ENCODE data around the gene SUFU.
"Not testable (repeated sequence)": the region's sequence is repeated elsewhere in the genome, so short reads cannot be mapped to it uniquely, and the experiment has no call there.

The SUFU gene

DNA sequence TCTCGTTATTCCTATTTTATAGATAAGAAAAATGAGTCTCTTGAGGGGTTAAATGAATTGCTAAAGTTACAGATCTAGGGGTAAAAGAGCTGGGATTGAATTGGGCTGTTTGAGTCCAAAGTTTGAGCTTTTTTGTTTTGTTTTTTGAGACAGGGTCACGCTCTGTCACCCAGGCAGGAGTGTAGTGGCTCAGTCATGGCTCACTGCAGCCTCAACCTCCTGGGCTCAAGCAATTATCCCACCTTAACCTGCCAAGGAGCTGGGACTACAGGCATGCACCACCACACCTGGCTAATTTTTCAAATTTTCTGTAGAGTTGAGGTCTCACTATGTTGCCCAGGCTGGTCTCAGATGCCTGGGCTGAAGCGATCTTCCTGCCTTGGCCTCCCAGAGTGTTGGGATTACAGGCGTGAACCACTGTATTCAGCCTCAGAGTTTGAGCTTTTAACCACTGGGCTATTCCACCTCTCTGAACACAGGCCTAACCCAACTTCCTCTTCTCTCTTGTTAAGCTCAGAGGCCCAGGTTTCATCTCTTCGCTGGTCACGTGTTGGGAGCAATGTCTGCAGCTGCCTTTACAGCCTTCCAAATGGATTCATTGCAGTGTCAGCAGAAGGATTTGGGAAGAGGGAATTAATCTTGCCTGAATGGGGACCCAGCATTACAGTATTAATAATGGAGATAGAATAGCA is 8.0 kb downstream of the SUFU start:
- no peak for FAIRE-seq
- no peak for DNase-seq (ENCODE audit: insufficient read length, low spot score)

DNA sequence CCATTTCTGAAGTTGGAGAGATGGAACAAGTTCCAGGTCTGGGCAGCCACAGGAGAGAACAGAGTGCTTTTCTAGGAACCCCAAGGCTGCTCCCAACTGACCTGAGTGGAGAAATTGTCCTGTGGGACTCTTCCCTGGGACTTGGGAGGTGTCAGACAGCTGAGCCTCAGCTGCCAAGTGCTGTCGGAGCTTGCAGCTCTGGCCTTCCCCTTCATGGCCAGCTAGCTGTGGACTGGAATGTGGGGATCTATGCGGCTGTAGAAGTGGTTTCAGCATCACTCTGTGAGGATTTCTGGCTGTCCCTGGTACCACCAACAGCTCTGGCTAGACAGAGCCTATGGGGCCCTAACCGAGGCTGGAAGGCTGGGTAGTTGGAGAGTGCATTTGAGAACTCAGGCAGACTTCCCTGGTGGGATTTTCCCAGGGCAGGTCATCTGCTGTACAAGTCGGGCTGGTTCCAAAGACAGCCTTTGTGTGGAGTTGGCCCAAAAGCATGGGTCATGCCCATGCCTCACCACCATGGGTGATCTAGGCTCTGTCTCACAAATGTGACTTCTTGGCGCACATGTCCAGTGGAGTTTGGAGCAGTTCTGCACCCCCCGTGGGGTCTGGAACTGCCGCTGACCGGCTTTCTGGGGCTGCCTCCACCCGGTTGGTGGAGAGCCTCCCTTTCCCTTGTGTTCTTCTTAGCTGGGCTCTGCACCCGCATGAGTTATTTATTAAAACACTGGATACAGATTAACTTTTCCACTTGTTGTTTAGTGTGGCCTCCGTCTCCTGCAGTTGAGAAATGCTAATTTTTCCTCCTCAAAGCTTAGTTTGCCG is 10.9 kb downstream of the SUFU start:
- FAIRE-seq (peak; percentile 28), DNase-seq (ENCODE audit: insufficient read length, low spot score) (no peak)

DNA sequence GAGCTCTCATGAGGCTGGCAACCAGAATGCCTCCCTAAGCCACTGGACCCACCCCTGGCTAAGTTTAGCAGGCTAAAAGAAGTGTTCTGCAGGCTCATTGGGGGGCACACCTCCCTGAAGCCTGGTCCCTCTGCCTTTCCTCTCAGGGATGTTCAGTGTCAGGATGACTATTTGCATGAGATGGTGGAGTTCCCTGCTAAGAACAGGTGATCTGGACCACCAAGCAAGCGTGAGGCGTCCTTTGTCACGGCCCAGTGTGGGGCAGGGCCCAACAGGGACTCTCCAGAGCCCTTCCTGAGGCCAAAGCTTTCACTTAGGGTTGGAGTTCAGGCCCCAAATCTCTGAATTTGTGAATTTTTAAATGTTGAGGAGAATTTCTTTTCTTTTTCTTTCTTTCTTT is 12.0 kb downstream of the SUFU start:
- DNase-seq (ENCODE audit: insufficient read length, low spot score) (no peak), FAIRE-seq (no peak)

DNA sequence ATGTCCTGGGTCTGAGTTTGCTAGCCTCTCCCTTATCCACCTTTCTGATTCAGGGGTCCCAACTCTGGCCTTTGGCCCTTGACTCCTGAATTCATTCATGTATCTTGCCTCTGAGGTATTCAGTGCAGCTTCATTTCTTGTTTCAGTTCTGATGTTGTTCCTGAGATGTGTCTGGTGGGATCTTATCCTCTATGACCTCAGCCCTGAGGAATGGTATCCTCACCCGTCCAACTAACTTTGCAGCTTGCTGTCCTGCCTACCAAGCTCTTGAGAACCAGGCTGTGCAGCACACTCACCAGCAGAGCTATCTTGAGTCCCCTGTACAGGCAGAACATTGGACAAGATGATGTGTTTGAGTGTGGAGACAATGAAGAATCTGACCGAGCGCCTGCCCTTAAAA is 13.8 kb downstream of the SUFU start:
- no peak for FAIRE-seq

DNA sequence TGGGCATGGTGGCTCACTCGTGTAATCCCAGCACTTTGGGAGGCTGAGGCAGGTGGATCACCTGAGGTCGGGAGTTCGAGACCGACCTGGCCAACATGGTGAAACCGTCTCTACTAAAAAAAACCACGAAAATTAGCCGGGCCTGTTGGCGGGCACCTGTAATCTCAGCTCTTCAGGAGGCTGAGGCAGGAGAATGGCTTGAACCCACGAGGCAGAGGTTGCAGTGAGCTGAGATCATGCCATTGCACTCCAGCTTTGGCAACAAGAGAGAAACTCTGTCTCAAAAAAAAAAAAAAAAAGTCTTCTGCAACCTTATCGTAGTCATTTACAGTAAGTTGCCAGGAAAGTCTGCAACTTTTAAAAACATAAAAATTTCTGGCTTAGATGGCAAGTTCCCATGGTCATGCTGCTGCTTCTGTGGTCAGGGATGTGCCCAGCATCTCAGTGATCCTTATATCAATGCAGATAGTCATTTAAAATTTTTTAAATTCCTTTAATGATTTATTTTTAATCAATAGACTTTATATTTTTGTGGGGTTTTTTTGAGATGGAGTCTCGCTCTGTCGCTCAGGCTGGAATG is 15.6 kb downstream of the SUFU start:
- no peak for FAIRE-seq
- DNase-seq (ENCODE audit: insufficient read length, low spot score): no peak

More for the DNA sequence above, 13.8 kb downstream of the SUFU start:
- DNase-seq (ENCODE audit: insufficient read length, low spot score): no peak

DNA sequence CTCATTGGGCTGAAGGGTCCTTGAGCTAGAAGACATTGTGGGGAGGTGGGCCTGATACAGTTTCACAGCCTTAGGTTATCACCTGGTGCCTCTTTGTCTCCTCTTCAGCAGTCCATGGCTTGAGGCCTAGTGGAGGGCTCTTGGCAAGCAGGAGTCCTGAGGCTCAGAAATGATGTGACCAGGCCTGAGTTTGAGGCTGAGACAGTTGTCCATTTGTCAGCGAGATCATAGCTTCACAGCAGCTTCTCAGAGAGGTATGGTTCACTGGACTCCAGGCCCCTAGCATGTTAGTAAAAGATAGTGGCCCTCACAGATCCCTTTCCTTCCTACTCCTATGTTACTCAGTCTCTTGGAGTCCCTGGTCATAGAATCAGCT is 19.1 kb downstream of the SUFU start:
- FAIRE-seq (no peak), DNase-seq (ENCODE audit: insufficient read length, low spot score) (no peak)

DNA sequence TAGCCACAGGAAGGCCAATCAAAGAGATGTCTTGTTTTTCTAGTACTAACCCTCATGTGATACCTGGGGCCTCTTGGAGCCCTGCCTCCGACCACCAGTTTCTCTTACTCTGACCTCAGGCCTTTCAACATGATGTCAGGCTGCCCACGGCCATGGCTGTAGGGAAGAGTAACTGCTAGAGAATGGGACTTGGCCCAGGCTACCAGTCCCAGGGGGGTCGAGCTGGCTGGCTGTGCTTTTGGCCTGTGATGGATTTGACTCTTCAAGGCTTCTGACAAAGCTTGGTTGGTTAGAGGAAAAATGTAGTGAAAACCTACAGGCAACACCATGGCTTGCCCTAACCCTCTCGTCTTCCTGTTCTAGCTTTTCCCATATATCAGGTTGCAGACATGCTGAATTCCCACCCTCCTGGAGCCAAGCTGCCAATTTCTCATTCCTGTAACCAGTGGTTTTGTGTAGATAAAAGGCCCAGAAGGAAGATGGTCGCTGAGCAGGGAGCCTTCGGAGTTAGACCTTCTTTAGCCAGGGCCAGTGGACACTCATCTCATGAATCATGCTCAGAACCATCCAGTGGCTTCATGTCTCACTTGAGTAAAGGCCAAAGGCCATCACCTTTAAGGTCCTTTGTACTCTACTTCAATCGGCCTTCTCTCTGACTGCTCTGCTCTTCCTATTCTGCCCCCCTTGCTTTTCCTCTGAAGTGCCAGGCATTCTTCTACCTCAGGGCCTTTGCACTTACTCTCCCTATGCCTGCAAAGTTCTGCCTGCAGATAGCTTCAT is 19.7 kb downstream of the SUFU start:
- FAIRE-seq (no peak), DNase-seq (ENCODE audit: insufficient read length, low spot score) (no peak)

DNA sequence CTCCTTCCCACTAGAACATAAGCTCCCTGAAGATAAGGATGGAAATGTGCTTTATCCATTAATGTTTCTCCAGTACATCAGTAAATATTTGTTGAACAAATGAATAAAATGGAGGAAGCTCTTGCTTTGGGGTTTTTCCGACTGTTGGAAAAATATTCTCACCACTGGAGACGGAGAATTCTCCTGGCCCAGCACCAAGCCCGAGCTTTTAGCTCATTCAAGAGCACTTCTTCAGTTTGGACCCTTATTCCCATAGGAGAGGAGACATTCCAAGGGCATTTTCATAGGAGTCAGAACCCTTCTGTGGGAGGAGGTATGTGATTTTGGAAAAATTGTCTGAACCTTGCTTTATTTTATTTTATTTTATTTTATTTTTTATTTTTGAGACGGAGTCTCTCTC is 21.0 kb downstream of the SUFU start:
- DNase-seq (ENCODE audit: insufficient read length, low spot score) (no peak), FAIRE-seq (no peak)

DNA sequence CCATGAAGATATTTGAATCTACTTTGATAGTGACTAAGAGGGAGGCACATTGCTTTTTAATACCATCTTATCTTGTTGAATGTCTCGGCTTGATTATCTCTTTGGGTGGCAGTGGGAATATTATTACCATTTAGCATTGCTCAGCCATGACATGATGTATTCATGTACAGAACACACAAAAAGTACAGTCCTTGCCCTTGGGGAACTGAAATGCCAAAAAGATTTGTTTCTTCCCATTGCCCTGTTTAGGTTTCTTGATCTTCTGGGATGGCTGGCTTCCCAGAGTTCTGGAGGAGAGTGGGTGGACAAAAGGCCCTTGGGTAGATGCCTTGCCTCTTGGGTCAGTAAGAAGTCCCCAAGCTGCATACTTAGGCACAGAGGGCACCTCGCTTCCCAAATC is 23.8 kb downstream of the SUFU start:
- no peak for FAIRE-seq
- no peak for DNase-seq (ENCODE audit: insufficient read length, low spot score)

DNA sequence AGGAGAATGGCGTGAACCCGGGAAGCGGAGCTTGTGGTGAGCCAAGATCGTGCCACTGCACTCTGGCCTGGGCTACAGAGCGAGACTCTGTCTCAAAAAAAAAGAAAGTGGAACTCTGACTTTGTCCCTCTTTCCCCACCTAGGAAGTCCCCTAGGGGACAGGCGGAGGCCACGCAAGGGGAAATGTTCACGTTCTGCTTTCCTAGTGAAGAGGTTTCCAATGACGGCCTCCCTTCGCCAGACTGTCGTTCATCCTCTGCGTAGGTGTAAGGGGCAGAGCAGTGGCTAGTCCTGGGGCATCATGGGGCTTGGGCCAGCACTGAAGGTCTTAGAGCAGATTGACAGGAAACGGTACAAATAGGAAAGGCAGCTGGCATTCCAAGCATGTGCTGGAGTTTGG is 30.6 kb downstream of the SUFU start:
- FAIRE-seq: no peak
- no peak for DNase-seq (ENCODE audit: insufficient read length, low spot score)

DNA sequence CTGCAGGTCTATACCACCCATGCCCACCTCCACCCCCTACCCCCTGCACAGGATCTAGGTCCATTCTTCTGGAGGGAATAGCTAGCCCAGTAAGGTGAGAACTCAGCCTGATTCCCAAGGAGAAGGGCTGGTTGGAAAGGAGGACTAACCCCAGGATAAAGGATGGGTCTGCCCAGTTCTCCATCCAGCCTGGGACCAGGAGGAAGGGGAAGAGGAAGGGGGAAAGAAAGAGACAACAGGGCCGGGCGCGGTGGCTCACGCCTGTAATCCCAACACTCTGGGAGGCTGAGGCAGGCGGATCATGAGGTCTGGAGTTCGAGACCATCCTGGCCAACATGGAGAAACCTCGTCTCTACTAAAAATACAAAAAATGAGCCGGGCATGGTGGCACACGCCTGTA is 31.2 kb downstream of the SUFU start:
- DNase-seq (ENCODE audit: insufficient read length, low spot score); FAIRE-seq: not testable (repeated sequence)

DNA sequence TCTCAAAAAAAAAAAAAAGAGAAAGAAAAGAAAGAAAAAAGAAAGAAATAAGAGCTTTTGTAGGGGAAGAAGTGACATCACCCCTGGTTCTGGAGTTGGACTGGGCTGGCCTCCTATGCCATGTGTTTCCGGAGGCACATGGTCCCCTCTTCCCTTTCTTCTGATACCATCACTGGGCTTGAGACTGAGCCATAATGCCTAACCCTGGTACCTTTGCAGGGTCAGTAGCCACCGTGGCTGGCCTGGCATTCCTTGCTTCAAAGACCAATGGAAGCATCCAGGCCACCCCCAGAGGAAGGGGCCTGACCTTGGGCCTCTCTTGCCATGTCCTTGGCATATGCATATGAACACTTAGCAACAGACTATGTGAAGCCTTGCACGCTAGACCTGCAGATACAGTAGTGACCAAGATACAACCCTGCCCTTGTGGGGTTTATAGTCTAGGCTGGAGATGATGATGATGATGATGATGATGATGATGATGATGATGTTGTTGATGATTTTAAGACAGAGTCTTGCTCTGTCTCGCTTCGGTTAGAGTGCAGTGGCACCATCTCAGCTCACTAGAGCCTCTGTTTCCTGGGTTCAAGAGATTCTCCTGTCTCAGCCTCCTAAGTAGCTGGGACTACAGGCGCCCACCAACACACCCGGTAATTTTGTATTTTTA is 31.8 kb downstream of the SUFU start:
- no peak for DNase-seq (ENCODE audit: insufficient read length, low spot score)
- no peak for FAIRE-seq

DNA sequence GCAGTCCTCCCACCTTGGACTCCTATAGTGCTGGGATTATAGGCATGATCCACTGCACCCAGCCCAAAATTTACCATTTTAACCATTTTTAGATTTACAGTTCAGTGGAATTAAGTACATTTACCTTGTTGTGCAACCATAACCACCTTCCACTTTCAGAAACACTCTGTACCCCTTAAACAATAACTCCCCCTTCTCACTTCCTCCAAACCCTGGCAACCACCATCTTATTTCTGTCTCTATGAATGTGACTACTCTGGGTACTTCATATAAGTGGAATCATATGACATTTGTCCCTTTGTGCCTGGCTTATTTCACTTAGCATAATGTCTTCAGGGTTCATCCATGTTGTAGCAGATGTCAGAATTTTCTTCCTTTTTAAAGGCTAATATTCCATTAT is 33.6 kb downstream of the SUFU start:
- no peak for FAIRE-seq

DNA sequence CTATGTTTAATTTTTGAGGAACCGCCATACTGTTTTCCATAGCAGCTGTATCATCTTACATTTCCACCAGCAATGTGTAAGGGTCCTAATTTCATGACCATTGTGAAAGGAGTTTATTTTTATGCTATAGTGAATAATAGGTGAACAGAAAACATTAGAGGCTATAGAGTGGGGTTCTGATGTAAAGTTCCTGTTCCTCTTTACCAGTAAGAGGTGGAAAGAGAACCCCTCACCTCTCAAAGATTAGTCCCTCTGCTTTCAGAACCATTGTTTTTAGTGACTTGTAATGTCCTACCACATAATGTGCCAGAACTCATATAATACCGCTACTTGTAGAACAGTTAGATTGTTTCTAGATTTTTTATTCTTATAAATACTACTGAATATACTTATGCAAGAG is 34.2 kb downstream of the SUFU start:
- DNase-seq (ENCODE audit: insufficient read length, low spot score): no peak
- FAIRE-seq: no peak

More for the DNA sequence above, 33.6 kb downstream of the SUFU start:
- no peak for DNase-seq (ENCODE audit: insufficient read length, low spot score)

DNA sequence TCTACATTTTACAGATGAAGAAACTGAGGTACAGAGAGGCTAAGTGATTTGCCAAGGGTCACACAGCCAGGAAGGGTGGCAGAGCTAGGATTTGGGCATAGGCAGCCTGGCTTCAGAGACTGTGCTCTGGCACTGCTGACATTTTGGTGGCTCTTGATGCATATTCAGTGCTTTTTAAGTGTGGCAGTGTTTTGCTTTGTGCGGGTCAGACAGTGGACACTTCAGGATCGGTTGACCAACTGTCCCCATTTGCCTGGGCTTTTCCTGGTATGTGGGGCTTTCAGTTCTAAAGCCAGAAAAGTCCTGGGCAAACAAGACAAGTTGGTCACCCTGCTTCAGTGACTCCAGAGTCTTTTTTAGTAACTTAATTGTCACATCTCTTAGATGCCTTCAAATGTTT is 35.0 kb downstream of the SUFU start:
- no peak for DNase-seq (ENCODE audit: insufficient read length, low spot score)

DNA sequence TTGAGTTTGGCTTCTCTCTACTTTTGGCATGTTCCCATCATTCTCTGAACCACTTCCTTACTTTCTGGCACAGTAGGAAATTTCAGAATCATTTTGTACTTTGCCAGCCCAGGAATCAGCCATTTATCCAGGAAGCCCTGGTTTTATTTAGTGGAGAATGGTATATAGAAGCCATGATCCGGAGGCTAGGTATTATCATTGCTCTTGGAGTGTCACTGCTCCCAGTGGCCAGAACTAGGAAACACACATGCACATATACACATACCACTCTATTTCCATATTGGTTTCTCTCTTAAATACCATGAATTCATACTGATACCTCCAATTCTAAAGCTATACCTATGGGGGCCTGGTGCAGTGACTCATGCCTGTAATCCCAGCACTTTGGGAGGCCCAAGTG is 36.3 kb downstream of the SUFU start:
- FAIRE-seq: no peak
- DNase-seq (ENCODE audit: insufficient read length, low spot score): no peak

More for the DNA sequence above, 35.0 kb downstream of the SUFU start:
- FAIRE-seq: no peak

DNA sequence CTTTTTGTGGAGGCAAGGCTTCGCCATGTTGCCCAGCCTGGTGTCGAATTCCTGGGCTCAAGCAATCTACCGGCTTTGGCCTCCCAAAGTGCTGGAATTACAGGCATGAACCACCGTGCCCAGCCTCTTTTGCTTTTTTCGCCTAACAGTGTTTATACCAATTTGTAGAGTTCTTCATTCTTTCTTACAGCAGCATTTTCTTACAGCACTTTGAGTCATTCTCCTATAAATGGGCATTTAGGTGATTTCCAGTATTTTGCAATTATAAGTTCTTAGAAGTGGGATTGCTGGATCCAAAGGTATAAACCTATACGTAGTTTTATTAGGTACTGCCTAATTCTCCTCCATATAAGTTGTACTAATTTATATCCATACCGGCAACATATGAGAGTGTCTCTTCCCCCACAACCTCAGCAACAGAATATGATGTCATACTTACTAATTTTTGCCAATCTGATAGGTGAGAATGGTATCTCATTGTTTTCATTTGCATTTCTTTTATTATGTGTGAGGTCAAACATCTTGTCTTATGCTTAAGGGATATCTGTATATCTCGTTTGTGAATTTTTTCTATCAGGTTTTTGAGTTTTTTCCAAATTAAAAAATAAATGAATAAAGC is 39.1 kb downstream of the SUFU start:
- no peak for FAIRE-seq
- DNase-seq (ENCODE audit: insufficient read length, low spot score): no peak

DNA sequence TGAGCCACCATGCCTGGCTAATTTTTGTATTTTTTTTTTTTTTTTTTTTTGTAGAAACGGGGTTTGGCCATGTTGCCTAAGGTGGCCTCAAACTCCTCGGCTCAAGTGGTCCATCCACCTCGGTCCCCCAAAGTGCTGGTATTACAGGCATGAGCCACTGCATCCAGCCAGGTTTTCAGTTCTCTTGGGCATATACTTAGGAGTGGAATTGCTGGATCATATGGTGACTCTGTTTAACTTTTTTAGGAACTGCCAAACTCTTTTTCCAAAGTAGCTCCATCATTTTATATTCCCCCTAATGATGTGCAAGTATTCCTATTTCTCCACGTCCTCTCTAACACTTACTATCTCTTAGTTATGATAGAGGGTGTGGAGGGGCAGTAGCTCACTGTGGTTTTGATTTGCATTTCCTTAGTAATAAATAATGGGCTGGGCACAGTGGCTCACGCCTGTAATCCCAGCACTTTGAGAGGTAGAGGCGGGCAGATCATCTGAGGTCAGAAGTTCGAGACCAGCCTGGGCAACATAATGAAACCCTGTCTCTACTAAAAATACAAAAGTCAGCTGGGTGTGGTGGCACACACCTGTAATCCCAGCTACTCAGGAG is 41.6 kb downstream of the SUFU start:
- no peak for DNase-seq (ENCODE audit: insufficient read length, low spot score)
- FAIRE-seq: no peak

DNA sequence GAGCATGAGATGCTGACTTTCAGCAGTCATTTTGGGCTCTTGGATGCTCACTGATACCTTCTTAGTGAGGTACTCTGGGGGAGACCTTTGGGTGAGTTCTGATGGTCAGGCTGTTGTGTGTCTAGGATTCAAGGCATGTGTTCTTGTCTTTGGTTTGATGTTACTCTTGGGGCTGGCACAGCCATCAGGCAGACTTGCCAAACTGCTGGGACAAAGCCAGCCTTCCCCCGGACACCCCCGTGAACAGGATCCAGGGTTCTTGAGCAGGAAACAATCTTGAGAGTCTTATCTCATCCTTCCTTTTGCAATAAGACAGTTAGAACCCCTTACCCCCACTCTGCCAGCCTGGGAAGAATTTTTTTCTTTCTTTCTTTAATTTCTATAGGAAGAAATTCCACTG is 42.2 kb downstream of the SUFU start:
- FAIRE-seq: no peak
- DNase-seq (ENCODE audit: insufficient read length, low spot score): no peak
